OCI-LY3 (cell line): ENCODE results near the gene ISOC2.

Source experiments
- H2AFZ ChIP-seq: fragments of 200-600, 300-600 bp; shearing (Covaris generic); 2 replicates; pipeline ENCODE4 v1.6.0; 2014; ENCODE audit warnings: antibody characterized with exemption, low read depth, low read length
- H3K27ac ChIP-seq: fragments of 200-600, 300-600 bp; sonication (generic); 2 replicates; pipeline ENCODE4 v1.5.1; 2014; ENCODE audit warnings: mild to moderate bottlenecking, low read length, moderate library complexity, mixed read lengths
- H3K27me3 ChIP-seq: fragments of 200-600, 300-600 bp; sonication (generic); 2 replicates; pipeline ENCODE4 v1.6.1; 2014; ENCODE audit warnings: low read depth, low read length, mixed read lengths
- H3K36me3 ChIP-seq: fragments of 200-600, 300-600 bp; sonication (generic); replicated peaks from 2 replicates; pipeline ENCODE3; 2014; ENCODE audit warnings: low read depth, low read length, mixed read lengths
- H3K4me1 ChIP-seq: fragments of 300-600, 200-600 bp; sonication (generic); 2 replicates; pipeline ENCODE4 v1.6.1; 2014; ENCODE audit warnings: low read length, mixed read lengths
- H3K4me2 ChIP-seq: fragments of 200-600, 300-600 bp; sonication (generic); 2 replicates; pipeline ENCODE4 v1.6.1; 2014; ENCODE audit warnings: low read length, mixed read lengths
- H3K4me3 ChIP-seq: fragments of 300-600, 200-600 bp; sonication (generic); 2 replicates; pipeline ENCODE4 v1.5.1; 2014; ENCODE audit warnings: antibody characterized with exemption, mild to moderate bottlenecking, low read length, moderate library complexity
- H3K79me2 ChIP-seq: fragments of 300-600, 200-600 bp; shearing (Covaris generic); 2 replicates; pipeline ENCODE4 v1.6.1; 2014; ENCODE audit warnings: mild to moderate bottlenecking, low read length, mixed read lengths
- H3K9ac ChIP-seq: fragments of 300-600, 200-600 bp; shearing (Covaris generic); 2 replicates; pipeline ENCODE4 v1.6.0; 2014; ENCODE audit warnings: mild to moderate bottlenecking, low read length, moderate library complexity
- H3K9me3 ChIP-seq: fragments of 200-600, 300-600 bp; shearing (Covaris generic); 2 replicates; pipeline ENCODE4 v1.6.1; 2014; ENCODE audit warnings: low read length, mixed read lengths; ENCODE audit not compliant: insufficient read depth
- H4K20me1 ChIP-seq: fragments of 200-600, 300-600 bp; sonication (generic); 2 replicates; pipeline ENCODE4 v1.6.1; 2016; ENCODE audit warnings: low read length, mixed read lengths; ENCODE audit not compliant: insufficient read depth
- CTCF ChIP-seq: fragments of 200-600, 300-600 bp; sonication (generic); IDR thresholded peaks from 2 replicates; pipeline ENCODE4 v1.5.1; 2014; ENCODE audit warnings: antibody characterized with exemption, low read length, low read depth
- EZH2phosphoT487 ChIP-seq: fragments of 200-600 bp; shearing (Covaris generic); IDR thresholded peaks from 2 replicates; pipeline ENCODE4 v1.6.1; 2018; ENCODE audit warnings: antibody characterized with exemption, mixed run types, low read depth

ISOC2 gene

GRCh38 chr19:55440411-55441105 lies 20.9 kb downstream of the ISOC2 start:
- Histone ChIP-seq H3K27ac (no peak overlapping the region), H4K20me1 (no peaks in the 10 kb centered on the region), H3K9ac (no peak overlapping the region), H3K36me3 (no peaks in the 10 kb centered on the region), H3K9me3 (no peaks in the 10 kb centered on the region), H3K4me3 (no peak overlapping the region), H3K4me1 (no peaks in the 10 kb centered on the region), H3K27me3 (peaks cover 3% of the 10 kb centered on the region; the same call in 1 of the 2 replicates), H3K79me2 (no peaks in the 10 kb centered on the region), H2AFZ (no peak overlapping the region), H3K4me2 (no peak overlapping the region)
- no peak for TF ChIP-seq CTCF

- H3K27me3 ChIP-seq: peaks cover 3% of the 10 kb centered on the region; the same call in 1 of the 2 replicates
- TF ChIP-seq EZH2phosphoT487: no peak
- TF ChIP-seq CTCF: no peak
- H3K4me2 ChIP-seq: no peak overlapping the region
- no peaks in the 10 kb centered on the region for H4K20me1 ChIP-seq
- H3K36me3 ChIP-seq: no peaks in the 10 kb centered on the region
- no peaks in the 10 kb centered on the region for H3K9me3 ChIP-seq
- no peak overlapping the region for H3K9ac ChIP-seq
- H2AFZ ChIP-seq: no peak overlapping the region
- H3K4me3 ChIP-seq: no peak overlapping the region
- H3K27ac ChIP-seq: no peak overlapping the region
- H3K4me1 ChIP-seq: no peaks in the 10 kb centered on the region
- H3K79me2 ChIP-seq: no peaks in the 10 kb centered on the region
Observed at GRCh38 chr19:55439052-55439451, 22.4 kb downstream of the ISOC2 start.

- H3K27me3 ChIP-seq: peaks cover 3% of the 10 kb centered on the region; the same call in 1 of the 2 replicates
- TF ChIP-seq CTCF: no peak
- no peak for TF ChIP-seq EZH2phosphoT487
Observed at GRCh38 chr19:55437410-55437809, 24.0 kb downstream of the ISOC2 start.

GRCh38 chr19:55436847-55437246 lies 24.6 kb downstream of the ISOC2 start:
- TF ChIP-seq EZH2phosphoT487 (no peak), CTCF (no peak)
- Histone ChIP-seq H3K9ac (no peak overlapping the region), H3K4me2 (no peak overlapping the region), H3K4me1 (no peaks in the 10 kb centered on the region), H3K27ac (no peak overlapping the region), H3K27me3 (peaks cover 3% of the 10 kb centered on the region; the same call in 1 of the 2 replicates), H2AFZ (no peak overlapping the region), H4K20me1 (no peaks in the 10 kb centered on the region), H3K9me3 (no peaks in the 10 kb centered on the region), H3K79me2 (no peaks in the 10 kb centered on the region), H3K36me3 (no peaks in the 10 kb centered on the region), H3K4me3 (no peak overlapping the region)

More at GRCh38 chr19:55437410-55437809, 24.0 kb downstream of the ISOC2 start:
- H3K27ac ChIP-seq: no peak overlapping the region
- no peaks in the 10 kb centered on the region for H3K79me2 ChIP-seq
- H3K9me3 ChIP-seq: no peaks in the 10 kb centered on the region
- no peak overlapping the region for H3K4me2 ChIP-seq
- no peaks in the 10 kb centered on the region for H3K36me3 ChIP-seq
- no peak overlapping the region for H2AFZ ChIP-seq
- H3K4me3 ChIP-seq: no peak overlapping the region
- H3K4me1 ChIP-seq: no peaks in the 10 kb centered on the region
- H4K20me1 ChIP-seq: no peaks in the 10 kb centered on the region
- H3K9ac ChIP-seq: no peak overlapping the region
